Measurements from ENCODE around the gene NDUFB10. TPM values are rescaled to one million over a fixed set of nuclear protein-coding genes. Genes with fewer than 3 reads are reported as not detected.
A peak's percentile ranks its signal among the peaks of the same experiment; 100 is the strongest.

Gene NDUFB10
- polyA plus RNA-seq, 1 of the 3 experiments (the other 2 are of a cell fraction), result 468 TPM

DNA sequence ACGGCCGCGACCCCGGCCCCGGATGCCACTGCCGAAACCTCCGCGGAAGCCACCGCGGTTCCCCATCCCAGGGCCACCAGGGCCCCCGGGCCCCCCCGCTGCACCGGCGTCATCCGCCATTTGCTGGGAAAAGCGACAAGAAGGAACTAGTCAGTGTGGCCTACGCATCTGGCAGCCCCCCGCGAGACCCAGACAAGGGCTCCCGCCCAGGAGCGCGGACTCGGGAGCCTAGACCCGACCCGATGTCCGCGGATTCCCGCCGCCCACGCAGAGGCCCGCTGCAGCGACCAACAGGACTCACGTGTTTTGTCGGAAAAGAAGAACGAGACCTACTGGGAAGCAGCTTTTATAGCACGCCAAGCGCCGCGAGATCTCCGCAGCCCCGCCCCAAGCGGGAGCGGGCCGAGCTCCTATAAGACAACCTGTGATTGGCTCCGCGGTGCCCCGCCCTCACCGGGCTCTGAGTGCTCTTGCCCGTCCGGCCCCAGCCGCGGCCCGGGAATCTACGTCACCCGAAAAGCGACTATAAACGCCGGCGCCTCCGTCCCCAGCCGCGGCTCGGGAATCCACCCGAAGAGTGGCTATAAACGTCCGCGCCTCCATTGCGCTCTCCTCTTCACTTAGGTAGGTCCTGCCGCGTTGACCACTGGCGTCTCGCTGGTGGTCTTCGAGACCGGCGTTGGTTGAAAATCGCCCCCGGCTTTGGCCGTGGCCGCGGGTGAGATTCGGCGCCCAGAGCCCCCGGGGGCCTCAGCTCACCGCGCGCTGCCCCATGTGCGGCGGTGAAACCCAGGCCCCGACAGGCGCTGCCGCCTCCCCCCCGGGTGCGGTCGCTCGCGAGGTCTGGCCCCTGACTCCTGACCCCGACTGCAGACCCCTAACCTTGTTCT, 5.4 kb downstream of the NDUFB10 start, which contains the start of gene RPS2:
RPS2 (minus strand) TSS at position 321 of the 890 bp plus-strand sequence; CDS start at position 120, 201 bp downstream.
- ChIA-PET CTCF (interaction anchor here (0.6 to 2.8 kb wide), 7 partner anchors 10 to 176 kb away, joined by 3 to 12 read pairs (median 4); no protein-coding TSS in a partner anchor), POLR2A (interaction anchor here (0.6 to 2.0 kb wide), 36 partner anchors 10 to 544 kb away, joined by 3 to 17 read pairs (median 4); partner anchors contain the start of genes ECI1, FAHD1, GFER and HAGH)
- H3K27ac ChIP-seq (ENCODE audit: low read depth in 2 of 2, low read length in 1 of 2), result peak within 1 kb of the TSS; percentile 76 to 90
- H3K9ac ChIP-seq, result peak within 1 kb of the TSS; percentile 92
- peak; percentile 100 for DNase-seq
- peaks cover 68% of the 10 kb centered on the region for H3K79me2 ChIP-seq (ENCODE audit: insufficient read depth)
- no peak within 1 kb of the TSS; the same call in 1 of the 2 replicates for H2AFZ ChIP-seq (ENCODE audit: low read depth)
- peaks cover 36% of the 10 kb centered on the region for H3F3A ChIP-seq (replicated peaks; ENCODE audit: insufficient read depth)
- H4K20me1 ChIP-seq (ENCODE audit: insufficient read depth), result peaks cover 38% of the 10 kb centered on the region
- H3K9me2 ChIP-seq, result no peaks in the 10 kb centered on the region
- H3K9me3 ChIP-seq, result no peaks in the 10 kb centered on the region
- WGBS (ENCODE audit: low lambda C conversion rate), result under 1% methylated on average over 24 of the region's 97 CpGs
- H3K4me3 ChIP-seq (ENCODE audit: low read depth in 2 of 2, low read length in 1 of 2), result peak within 1 kb of the TSS; percentile 86 to 98
- peaks cover 0 to 41% of the 10 kb centered on the region in 2 experiments; a peak in 1 of 4 replicates for H3K4me1 ChIP-seq (ENCODE audit: control insufficient read depth in 1 of 2, insufficient read depth in 2 of 2, low read depth in 1 of 2, low read length in 1 of 2)
- H3K4me2 ChIP-seq, result peak within 1 kb of the TSS; percentile 98
- peaks cover 19 to 24% of the 10 kb centered on the region in 2 experiments for H3K36me3 ChIP-seq (replicated peaks in 1 of 2; ENCODE audit: control insufficient read depth in 1 of 2, insufficient read depth in 2 of 2, low read length in 1 of 2)
- H3K27me3 ChIP-seq (ENCODE audit: insufficient read depth), result no peaks in the 10 kb centered on the region
- peak; percentile 77 for TF ChIP-seq YY1 (IDR thresholded peaks at IDR 0.05; ENCODE audit: low read depth)
- TF ChIP-seq CHD2 (IDR thresholded peaks at IDR 0.05; ENCODE audit: low read length, partially characterized antibody), result peak; percentile 99
- no peak for TF ChIP-seq JUND (IDR thresholded peaks at IDR 0.05)
- TF ChIP-seq TEAD4 (IDR thresholded peaks at IDR 0.05; ENCODE audit: borderline replicate concordance, insufficient read depth), result 0 out of 2 replicates have a peak, but pooled peaks have one; percentile 6
- TF ChIP-seq, protein P1, sequence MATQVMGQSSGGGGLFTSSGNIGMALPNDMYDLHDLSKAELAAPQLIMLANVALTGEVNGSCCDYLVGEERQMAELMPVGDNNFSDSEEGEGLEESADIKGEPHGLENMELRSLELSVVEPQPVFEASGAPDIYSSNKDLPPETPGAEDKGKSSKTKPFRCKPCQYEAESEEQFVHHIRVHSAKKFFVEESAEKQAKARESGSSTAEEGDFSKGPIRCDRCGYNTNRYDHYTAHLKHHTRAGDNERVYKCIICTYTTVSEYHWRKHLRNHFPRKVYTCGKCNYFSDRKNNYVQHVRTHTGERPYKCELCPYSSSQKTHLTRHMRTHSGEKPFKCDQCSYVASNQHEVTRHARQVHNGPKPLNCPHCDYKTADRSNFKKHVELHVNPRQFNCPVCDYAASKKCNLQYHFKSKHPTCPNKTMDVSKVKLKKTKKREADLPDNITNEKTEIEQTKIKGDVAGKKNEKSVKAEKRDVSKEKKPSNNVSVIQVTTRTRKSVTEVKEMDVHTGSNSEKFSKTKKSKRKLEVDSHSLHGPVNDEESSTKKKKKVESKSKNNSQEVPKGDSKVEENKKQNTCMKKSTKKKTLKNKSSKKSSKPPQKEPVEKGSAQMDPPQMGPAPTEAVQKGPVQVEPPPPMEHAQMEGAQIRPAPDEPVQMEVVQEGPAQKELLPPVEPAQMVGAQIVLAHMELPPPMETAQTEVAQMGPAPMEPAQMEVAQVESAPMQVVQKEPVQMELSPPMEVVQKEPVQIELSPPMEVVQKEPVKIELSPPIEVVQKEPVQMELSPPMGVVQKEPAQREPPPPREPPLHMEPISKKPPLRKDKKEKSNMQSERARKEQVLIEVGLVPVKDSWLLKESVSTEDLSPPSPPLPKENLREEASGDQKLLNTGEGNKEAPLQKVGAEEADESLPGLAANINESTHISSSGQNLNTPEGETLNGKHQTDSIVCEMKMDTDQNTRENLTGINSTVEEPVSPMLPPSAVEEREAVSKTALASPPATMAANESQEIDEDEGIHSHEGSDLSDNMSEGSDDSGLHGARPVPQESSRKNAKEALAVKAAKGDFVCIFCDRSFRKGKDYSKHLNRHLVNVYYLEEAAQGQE (IDR thresholded peaks at IDR 0.05; ENCODE audit: low read depth, low read length), result peak; percentile 79
- TF ChIP-seq TAF1 (IDR thresholded peaks at IDR 0.05; ENCODE audit: borderline replicate concordance, low read depth, low read length), result peak; percentile 99
- peak; percentile 55 for TF ChIP-seq ELF1 (IDR thresholded peaks at IDR 0.05)
- TF ChIP-seq, protein P2, sequence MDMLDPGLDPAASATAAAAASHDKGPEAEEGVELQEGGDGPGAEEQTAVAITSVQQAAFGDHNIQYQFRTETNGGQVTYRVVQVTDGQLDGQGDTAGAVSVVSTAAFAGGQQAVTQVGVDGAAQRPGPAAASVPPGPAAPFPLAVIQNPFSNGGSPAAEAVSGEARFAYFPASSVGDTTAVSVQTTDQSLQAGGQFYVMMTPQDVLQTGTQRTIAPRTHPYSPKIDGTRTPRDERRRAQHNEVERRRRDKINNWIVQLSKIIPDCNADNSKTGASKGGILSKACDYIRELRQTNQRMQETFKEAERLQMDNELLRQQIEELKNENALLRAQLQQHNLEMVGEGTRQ (IDR thresholded peaks at IDR 0.05; ENCODE audit: borderline replicate concordance, low read depth, low read length), result no peak
- peak; percentile 68 for TF ChIP-seq GABPA (IDR thresholded peaks at IDR 0.05; ENCODE audit: low read depth)
- TF ChIP-seq MXI1 (IDR thresholded peaks at IDR 0.05; ENCODE audit: low read depth, low read length), result peak; percentile 91
- no peak for TF ChIP-seq FOSL2 (IDR thresholded peaks at IDR 0.05; ENCODE audit: borderline replicate concordance, low read depth)
- peak; percentile 98; the same call in 1 of the 2 replicates for TF ChIP-seq SIN3A (IDR thresholded peaks at IDR 0.05; ENCODE audit: borderline replicate concordance, low read depth, low read length)
- TF ChIP-seq, protein P3, sequence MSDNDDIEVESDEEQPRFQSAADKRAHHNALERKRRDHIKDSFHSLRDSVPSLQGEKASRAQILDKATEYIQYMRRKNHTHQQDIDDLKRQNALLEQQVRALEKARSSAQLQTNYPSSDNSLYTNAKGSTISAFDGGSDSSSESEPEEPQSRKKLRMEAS (IDR thresholded peaks at IDR 0.05; ENCODE audit: low read depth), result peak; percentile 98
- peak; percentile 100 for TF ChIP-seq POLR2AphosphoS5 (IDR thresholded peaks at IDR 0.05; ENCODE audit: low read depth, low read length)
- TF ChIP-seq EZH2phosphoT487 (IDR thresholded peaks at IDR 0.05; ENCODE audit: borderline replicate concordance, low read depth), result no peak
- TF ChIP-seq, protein P4, sequence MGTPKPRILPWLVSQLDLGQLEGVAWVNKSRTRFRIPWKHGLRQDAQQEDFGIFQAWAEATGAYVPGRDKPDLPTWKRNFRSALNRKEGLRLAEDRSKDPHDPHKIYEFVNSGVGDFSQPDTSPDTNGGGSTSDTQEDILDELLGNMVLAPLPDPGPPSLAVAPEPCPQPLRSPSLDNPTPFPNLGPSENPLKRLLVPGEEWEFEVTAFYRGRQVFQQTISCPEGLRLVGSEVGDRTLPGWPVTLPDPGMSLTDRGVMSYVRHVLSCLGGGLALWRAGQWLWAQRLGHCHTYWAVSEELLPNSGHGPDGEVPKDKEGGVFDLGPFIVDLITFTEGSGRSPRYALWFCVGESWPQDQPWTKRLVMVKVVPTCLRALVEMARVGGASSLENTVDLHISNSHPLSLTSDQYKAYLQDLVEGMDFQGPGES (IDR thresholded peaks at IDR 0.05; ENCODE audit: low read depth, low read length), result peak; percentile 48; the same call in 1 of the 2 replicates
- no peak for TF ChIP-seq FOXJ3 (CRISPR knock-in tag; IDR thresholded peaks at IDR 0.05)
- peak; percentile 16 to 27; a peak in 1 of 4 replicates for TF ChIP-seq EP300 (IDR thresholded peaks at IDR 0.05; ENCODE audit: borderline replicate concordance in 1 of 2, low read depth in 1 of 2, low read length in 1 of 2)
- TF ChIP-seq, protein P5, sequence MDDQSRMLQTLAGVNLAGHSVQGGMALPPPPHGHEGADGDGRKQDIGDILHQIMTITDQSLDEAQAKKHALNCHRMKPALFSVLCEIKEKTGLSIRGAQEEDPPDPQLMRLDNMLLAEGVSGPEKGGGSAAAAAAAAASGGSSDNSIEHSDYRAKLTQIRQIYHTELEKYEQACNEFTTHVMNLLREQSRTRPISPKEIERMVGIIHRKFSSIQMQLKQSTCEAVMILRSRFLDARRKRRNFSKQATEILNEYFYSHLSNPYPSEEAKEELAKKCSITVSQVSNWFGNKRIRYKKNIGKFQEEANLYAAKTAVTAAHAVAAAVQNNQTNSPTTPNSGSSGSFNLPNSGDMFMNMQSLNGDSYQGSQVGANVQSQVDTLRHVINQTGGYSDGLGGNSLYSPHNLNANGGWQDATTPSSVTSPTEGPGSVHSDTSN (IDR thresholded peaks at IDR 0.05), result no peak; the same call in 1 of the 2 replicates
- TF ChIP-seq, protein P6, sequence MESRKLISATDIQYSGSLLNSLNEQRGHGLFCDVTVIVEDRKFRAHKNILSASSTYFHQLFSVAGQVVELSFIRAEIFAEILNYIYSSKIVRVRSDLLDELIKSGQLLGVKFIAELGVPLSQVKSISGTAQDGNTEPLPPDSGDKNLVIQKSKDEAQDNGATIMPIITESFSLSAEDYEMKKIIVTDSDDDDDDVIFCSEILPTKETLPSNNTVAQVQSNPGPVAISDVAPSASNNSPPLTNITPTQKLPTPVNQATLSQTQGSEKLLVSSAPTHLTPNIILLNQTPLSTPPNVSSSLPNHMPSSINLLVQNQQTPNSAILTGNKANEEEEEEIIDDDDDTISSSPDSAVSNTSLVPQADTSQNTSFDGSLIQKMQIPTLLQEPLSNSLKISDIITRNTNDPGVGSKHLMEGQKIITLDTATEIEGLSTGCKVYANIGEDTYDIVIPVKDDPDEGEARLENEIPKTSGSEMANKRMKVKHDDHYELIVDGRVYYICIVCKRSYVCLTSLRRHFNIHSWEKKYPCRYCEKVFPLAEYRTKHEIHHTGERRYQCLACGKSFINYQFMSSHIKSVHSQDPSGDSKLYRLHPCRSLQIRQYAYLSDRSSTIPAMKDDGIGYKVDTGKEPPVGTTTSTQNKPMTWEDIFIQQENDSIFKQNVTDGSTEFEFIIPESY (IDR thresholded peaks at IDR 0.05; ENCODE audit: borderline replicate concordance, low read depth), result peak; percentile 98
